OCI-LY1 (cell line): Measurements from ENCODE around the gene PDLIM4.

Source experiments
- EZH2 ChIP-seq: fragments of 200-600 bp; sonication (generic), shearing (Covaris generic); IDR thresholded peaks from 2 replicates; pipeline ENCODE4 v1.8.0; 2017; ENCODE audit warnings: borderline replicate concordance, mixed run types, mild to moderate bottlenecking, antibody characterized with exemption, low read length, moderate library complexity, mixed read lengths
- TF ChIP-seq, protein P1 (sequence below): fragments of 200-600 bp; sonication (generic), shearing (Covaris generic); IDR thresholded peaks from 2 replicates; pipeline ENCODE4 v1.5.1; 2017; ENCODE audit warnings: mild to moderate bottlenecking, antibody characterized with exemption, low read length, moderate library complexity, mixed read lengths

DNA sequence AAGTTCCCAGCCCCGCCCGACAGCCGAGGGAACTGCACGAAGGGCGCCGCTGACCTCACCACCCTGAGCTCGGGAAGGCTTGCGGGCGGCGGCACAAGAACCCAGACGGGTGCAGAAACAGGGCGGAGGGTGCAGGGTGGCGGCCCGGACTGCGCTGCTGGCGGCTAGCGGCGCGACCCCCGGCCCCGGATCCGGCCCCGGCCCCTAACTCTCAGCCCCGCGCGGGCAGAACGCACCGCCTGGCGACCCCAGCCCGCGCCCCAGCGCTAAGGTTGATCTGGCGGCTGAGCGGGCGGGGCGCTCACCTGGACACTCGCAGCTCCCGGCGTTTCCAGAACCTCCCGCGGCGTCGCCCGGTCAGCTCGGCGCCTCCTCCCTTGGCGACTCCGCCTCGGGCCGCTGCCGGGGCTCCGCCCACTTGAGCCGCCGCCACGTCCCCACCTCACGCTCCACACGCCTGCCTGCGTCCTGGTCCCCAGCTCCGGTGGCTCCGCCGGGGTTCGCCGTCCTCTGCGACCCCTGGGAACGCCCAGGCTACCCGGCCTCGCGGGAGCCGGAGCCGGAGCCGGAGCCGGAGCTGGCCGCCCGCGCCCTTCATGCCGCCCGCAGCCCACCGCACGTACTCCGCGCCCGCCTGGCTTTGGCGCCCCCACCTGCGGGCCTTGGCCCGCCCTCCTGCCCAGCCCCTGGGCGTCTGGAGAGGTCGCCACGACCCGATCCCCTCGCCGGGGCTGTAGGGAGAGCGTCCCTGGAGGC is 29.8 kb upstream of the PDLIM4 start, which contains the start of gene P4HA2:
- TF ChIP-seq, protein P1, sequence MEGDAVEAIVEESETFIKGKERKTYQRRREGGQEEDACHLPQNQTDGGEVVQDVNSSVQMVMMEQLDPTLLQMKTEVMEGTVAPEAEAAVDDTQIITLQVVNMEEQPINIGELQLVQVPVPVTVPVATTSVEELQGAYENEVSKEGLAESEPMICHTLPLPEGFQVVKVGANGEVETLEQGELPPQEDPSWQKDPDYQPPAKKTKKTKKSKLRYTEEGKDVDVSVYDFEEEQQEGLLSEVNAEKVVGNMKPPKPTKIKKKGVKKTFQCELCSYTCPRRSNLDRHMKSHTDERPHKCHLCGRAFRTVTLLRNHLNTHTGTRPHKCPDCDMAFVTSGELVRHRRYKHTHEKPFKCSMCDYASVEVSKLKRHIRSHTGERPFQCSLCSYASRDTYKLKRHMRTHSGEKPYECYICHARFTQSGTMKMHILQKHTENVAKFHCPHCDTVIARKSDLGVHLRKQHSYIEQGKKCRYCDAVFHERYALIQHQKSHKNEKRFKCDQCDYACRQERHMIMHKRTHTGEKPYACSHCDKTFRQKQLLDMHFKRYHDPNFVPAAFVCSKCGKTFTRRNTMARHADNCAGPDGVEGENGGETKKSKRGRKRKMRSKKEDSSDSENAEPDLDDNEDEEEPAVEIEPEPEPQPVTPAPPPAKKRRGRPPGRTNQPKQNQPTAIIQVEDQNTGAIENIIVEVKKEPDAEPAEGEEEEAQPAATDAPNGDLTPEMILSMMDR, result no peak
- no peak for TF ChIP-seq EZH2
